ENCODE data around the gene MBTPS1.
A peak's percentile ranks its signal among the peaks of the same experiment; 100 is the strongest.

DNA sequence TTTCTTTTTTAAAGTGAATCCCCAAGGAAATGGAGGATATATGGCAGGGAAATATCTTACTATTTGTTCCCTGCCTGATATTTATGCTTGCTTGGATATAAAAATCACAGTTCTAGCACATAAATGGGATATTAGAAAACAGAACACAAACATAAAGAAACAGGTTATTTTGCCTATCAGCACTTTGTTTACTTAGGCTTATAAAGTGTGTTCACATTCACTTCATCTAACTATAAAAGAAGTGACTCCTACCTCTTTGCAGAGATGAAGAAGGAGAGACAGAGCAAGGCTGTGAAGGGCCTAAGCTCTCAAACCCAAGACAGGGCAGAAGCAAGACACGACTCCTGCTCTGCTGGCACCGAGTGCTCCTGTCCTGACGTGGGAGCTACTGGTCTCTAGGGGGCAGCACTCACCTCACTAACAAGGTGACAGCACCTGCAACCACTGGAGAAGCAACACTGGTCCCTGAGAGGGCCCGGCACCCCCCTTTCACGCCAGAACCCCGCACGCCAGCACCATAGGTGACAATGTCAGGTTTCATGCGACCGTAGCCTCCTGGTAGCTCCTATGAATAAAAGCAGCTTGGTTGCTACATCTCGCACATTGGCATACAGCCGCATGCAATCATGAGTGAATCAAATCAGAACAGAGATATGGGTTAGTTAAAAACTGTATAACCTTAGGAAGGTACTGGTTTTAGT is 32.0 kb downstream of the MBTPS1 start:
- TF ChIP-seq, protein P1, sequence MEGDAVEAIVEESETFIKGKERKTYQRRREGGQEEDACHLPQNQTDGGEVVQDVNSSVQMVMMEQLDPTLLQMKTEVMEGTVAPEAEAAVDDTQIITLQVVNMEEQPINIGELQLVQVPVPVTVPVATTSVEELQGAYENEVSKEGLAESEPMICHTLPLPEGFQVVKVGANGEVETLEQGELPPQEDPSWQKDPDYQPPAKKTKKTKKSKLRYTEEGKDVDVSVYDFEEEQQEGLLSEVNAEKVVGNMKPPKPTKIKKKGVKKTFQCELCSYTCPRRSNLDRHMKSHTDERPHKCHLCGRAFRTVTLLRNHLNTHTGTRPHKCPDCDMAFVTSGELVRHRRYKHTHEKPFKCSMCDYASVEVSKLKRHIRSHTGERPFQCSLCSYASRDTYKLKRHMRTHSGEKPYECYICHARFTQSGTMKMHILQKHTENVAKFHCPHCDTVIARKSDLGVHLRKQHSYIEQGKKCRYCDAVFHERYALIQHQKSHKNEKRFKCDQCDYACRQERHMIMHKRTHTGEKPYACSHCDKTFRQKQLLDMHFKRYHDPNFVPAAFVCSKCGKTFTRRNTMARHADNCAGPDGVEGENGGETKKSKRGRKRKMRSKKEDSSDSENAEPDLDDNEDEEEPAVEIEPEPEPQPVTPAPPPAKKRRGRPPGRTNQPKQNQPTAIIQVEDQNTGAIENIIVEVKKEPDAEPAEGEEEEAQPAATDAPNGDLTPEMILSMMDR (conservative IDR thresholded peaks at IDR 0.05 in 1 of 2, IDR thresholded peaks at IDR 0.05 in 1 of 2; ENCODE audit: low read depth in 1 of 2, low read length in 2 of 2): peak; percentile 62 to 82
- TF ChIP-seq EZH2 (IDR thresholded peaks at IDR 0.05; ENCODE audit: low read length, missing control alignments): no peak

Data from fibroblast of lung (primary cell).